C4-2B (cell line): ENCODE results near the gene KRTAP10-10.

Experiments
- ZFX ChIP-seq: fragments of 450-650 bp; IDR thresholded peaks from 2 replicates; pipeline ENCODE4 v1.6.1; 2017
- TF ChIP-seq, protein P1 (sequence below): fragments of 450-650 bp; conservative IDR thresholded peaks from 2 replicates; pipeline ENCODE4 v1.5.1; 2017; ENCODE audit warnings: mild to moderate bottlenecking

DNA sequence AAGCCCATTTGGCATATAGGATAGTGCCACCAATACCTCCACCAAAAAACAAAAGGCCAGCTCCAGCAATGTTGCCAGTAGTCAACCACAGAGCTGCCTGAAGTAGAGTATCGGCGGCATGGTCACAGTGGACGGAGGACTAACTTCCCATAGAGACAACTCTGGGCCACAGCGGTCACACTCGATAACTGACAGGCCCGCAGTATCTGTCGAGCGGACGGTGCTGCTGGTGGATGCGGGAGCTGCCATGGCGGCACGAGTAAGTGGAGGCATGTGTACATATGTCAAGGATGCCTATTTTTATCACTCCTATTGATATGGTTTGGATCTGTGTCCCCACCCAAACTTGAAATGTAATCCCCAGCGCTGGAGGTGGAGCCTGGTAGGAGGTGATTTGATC lies 40.7 kb downstream of the KRTAP10-10 start:
- TF ChIP-seq, protein P1, sequence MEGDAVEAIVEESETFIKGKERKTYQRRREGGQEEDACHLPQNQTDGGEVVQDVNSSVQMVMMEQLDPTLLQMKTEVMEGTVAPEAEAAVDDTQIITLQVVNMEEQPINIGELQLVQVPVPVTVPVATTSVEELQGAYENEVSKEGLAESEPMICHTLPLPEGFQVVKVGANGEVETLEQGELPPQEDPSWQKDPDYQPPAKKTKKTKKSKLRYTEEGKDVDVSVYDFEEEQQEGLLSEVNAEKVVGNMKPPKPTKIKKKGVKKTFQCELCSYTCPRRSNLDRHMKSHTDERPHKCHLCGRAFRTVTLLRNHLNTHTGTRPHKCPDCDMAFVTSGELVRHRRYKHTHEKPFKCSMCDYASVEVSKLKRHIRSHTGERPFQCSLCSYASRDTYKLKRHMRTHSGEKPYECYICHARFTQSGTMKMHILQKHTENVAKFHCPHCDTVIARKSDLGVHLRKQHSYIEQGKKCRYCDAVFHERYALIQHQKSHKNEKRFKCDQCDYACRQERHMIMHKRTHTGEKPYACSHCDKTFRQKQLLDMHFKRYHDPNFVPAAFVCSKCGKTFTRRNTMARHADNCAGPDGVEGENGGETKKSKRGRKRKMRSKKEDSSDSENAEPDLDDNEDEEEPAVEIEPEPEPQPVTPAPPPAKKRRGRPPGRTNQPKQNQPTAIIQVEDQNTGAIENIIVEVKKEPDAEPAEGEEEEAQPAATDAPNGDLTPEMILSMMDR, result no peak
- TF ChIP-seq ZFX, result no peak
